HCT116 (cell line): ENCODE measurements around the gene KLHL17. TPM values are rescaled to one million over a fixed set of nuclear protein-coding genes. Genes with fewer than 3 reads are reported as not detected.
A peak's percentile ranks its signal among the peaks of the same experiment; 100 is the strongest.

Experiments used
- ATAC-seq: fragments of 200-7000 bp; cut with Tn5 transposase; 2 replicates; pipeline ENCODE4 v1.9.1; 2020; ENCODE audit warnings: mild to moderate bottlenecking, moderate library complexity
- BruUV-seq: library from RNA; stranded (reverse); fragments of 400-500 nt; replicated peaks from 2 replicates; lab custom pipeline; 2021; lab: Mats Ljungman, UMichigan
- CTCF ChIA-PET: fragments of 300-600 bp; sonication (Branson Sonifier 250); formaldehyde crosslinking; loops from one replicate; lab custom pipeline; 2021; ENCODE audit warnings: antibody characterized with exemption; lab: Charles Lee
- POLR2A ChIA-PET: fragments of 300-600, 350-600 bp; sonication (Branson Sonifier 250); formaldehyde crosslinking; loops from one replicate; lab custom pipeline; 2021; ENCODE audit warnings: antibody characterized with exemption; lab: Charles Lee
- RAD21 ChIA-PET, 2 experiments: fragments of 300-600 bp; sonication (Branson Sonifier 250); formaldehyde crosslinking; loops; one replicate each; lab custom pipeline; 2023; ENCODE audit warnings: low total read pairs in 2 of 2; ENCODE audit not compliant: uncharacterized antibody in 2 of 2, unreplicated experiment in 2 of 2, low non-redundant PET in 1 of 2; lab: Charles Lee
- DNase-seq: peaks from one replicate; pipeline ENCODE4 v3.0.0-alpha.2; 2010; ENCODE audit warnings: low read depth, low spot score
- H2AFZ ChIP-seq: fragments of 200-600 bp; shearing (Covaris generic), sonication (generic); 2 replicates; pipeline ENCODE4 v1.6.1; 2017; ENCODE audit warnings: low read depth, mixed run types, mixed read lengths, antibody characterized with exemption, low read length; ENCODE audit not compliant: poor library complexity, severe bottlenecking
- H3K27ac ChIP-seq: 2 replicates; pipeline ENCODE4 v1.5.1; 2012; ENCODE audit warnings: low read depth, low read length
- H3K27me3 ChIP-seq: fragments of 200-600 bp; sonication (generic); 2 replicates; pipeline ENCODE4 v1.6.1; 2016; ENCODE audit warnings: mixed run types, low read length, mixed read lengths; ENCODE audit not compliant: insufficient read depth
- H3K36me3 ChIP-seq, 2 experiments: fragments of 200-500 bp in 1 of 2; fragments of 200-600 bp in 1 of 2; sonication (Bioruptor generic) in 1 of 2; sonication (generic) in 1 of 2; 2 replicates each; pipeline versions ENCODE4 v1.5.1 to v1.6.1; 2014 to 2016; ENCODE audit warnings: low read length in 2 of 2, inconsistent platforms in 1 of 2, mixed read lengths in 1 of 2, mixed run types in 1 of 2; ENCODE audit not compliant: insufficient read depth in 2 of 2, control insufficient read depth in 1 of 2
- H3K4me1 ChIP-seq, 2 experiments: fragments of 200-600 bp in 1 of 2; sonication (generic) in 1 of 2; 2 replicates each; pipeline versions ENCODE4 v1.5.1 to v1.6.1; 2012 to 2017; ENCODE audit warnings: low read length in 2 of 2, inconsistent platforms in 1 of 2, mild to moderate bottlenecking in 1 of 2, mixed read lengths in 1 of 2, mixed run types in 1 of 2, moderate library complexity in 1 of 2; ENCODE audit not compliant: insufficient read depth in 2 of 2, control insufficient read depth in 1 of 2
- H3K4me2 ChIP-seq: fragments of 200-600 bp; sonication (generic); 2 replicates; pipeline ENCODE4 v1.6.1; 2017; ENCODE audit warnings: mixed run types, low read length, mixed read lengths
- H3K4me3 ChIP-seq, 2 experiments: fragments of 200-600 bp in 1 of 2; sonication (generic) in 1 of 2; replicated peaks in 1 of 2; 2 replicates each; pipeline ENCODE4 v1.5.1; 2011 to 2016; ENCODE audit warnings: low read length in 2 of 2, control low read depth in 1 of 2, low read depth in 1 of 2, mild to moderate bottlenecking in 1 of 2, mixed read lengths in 1 of 2, mixed run types in 1 of 2
- H3K79me2 ChIP-seq: fragments of 200-600 bp; sonication (generic); 2 replicates; pipeline ENCODE4 v1.6.1; 2017; ENCODE audit warnings: mild to moderate bottlenecking, mixed run types, low read length, moderate library complexity, mixed read lengths; ENCODE audit not compliant: insufficient read depth
- H3K9ac ChIP-seq: fragments of 200-600 bp; sonication (generic); 2 replicates; pipeline ENCODE4 v1.6.1; 2016; ENCODE audit warnings: low read length, mixed read lengths
- H3K9me2 ChIP-seq: fragments of 200-600 bp; sonication (generic), shearing (Covaris generic); 2 replicates; pipeline ENCODE4 v1.6.1; 2017; ENCODE audit warnings: mixed run types, mild to moderate bottlenecking, moderate library complexity; ENCODE audit not compliant: insufficient read depth
- H3K9me3 ChIP-seq, 2 experiments: fragments of 200-500 bp in 1 of 2; fragments of 200-600 bp in 1 of 2; sonication (Bioruptor generic) in 1 of 2; sonication (generic) in 1 of 2; 2 replicates each; pipeline ENCODE4 v1.6.1; 2014 to 2017; ENCODE audit warnings: low read length in 2 of 2, mixed read lengths in 2 of 2, inconsistent platforms in 1 of 2, low read depth in 1 of 2, mild to moderate bottlenecking in 1 of 2, mixed run types in 1 of 2, moderate library complexity in 1 of 2; ENCODE audit not compliant: control insufficient read depth in 1 of 2, insufficient read depth in 1 of 2
- H4K20me1 ChIP-seq: fragments of 200-600 bp; sonication (generic), shearing (Covaris generic); 2 replicates; pipeline ENCODE4 v1.6.1; 2017; ENCODE audit warnings: mixed run types, mild to moderate bottlenecking, moderate library complexity; ENCODE audit not compliant: insufficient read depth
- CBX3 ChIP-seq: IDR thresholded peaks from 2 replicates; pipeline ENCODE4 v1.6.1; 2012; ENCODE audit warnings: low read depth
- CEBPB ChIP-seq: IDR thresholded peaks from 2 replicates; pipeline ENCODE4 v1.6.1; 2012; ENCODE audit warnings: low read depth
- EGR1 ChIP-seq: IDR thresholded peaks from 2 replicates; pipeline ENCODE4 v1.6.1; 2012; ENCODE audit warnings: low read depth
- ELF1 ChIP-seq: IDR thresholded peaks from 2 replicates; pipeline ENCODE4 v1.6.1; 2012; ENCODE audit warnings: low read depth, borderline replicate concordance
- EZH2 ChIP-seq: fragments of 200-600 bp; sonication (generic); IDR thresholded peaks from 2 replicates; pipeline ENCODE4 v1.6.1; 2017; ENCODE audit warnings: antibody characterized with exemption, mixed run types
- FOSL1 ChIP-seq: IDR thresholded peaks from 2 replicates; pipeline ENCODE4 v1.6.1; 2012; ENCODE audit warnings: low read depth
- JUND ChIP-seq: IDR thresholded peaks from 2 replicates; pipeline ENCODE4 v1.6.1; 2012
- MAX ChIP-seq: IDR thresholded peaks from 2 replicates; pipeline ENCODE4 v1.6.1; 2012
- SP1 ChIP-seq: IDR thresholded peaks from 2 replicates; pipeline ENCODE4 v1.6.1; 2012; ENCODE audit warnings: low read depth
- SRF ChIP-seq: IDR thresholded peaks from 2 replicates; pipeline ENCODE4 v1.6.1; 2012; ENCODE audit warnings: low read depth
- TCF7L2 ChIP-seq: IDR thresholded peaks from 2 replicates; pipeline ENCODE4 v1.7.0; 2011; ENCODE audit warnings: borderline replicate concordance, inconsistent platforms; ENCODE audit not compliant: insufficient read depth, insufficient read length; ENCODE audit errors: extremely low read depth
- YY1 ChIP-seq: IDR thresholded peaks from 2 replicates; pipeline ENCODE4 v1.6.1; 2011; ENCODE audit warnings: low read length, low read depth, moderate library complexity, mild to moderate bottlenecking; ENCODE audit not compliant: insufficient replicate concordance; ENCODE audit errors: extremely low read depth
- ZNF274 ChIP-seq: fragments of 200-500 bp; sonication (Bioruptor generic); IDR thresholded peaks from 2 replicates; pipeline ENCODE4 v1.6.1; 2014; ENCODE audit warnings: mild to moderate bottlenecking, low read depth, low read length, inconsistent platforms
- intact Hi-C: fragments of 100-400 bp; cut with micrococcal nuclease; formaldehyde crosslinking; loops from 2 replicates; pipeline ENCODE4 v1.10.0; 2022
- total RNA-seq: library from RNA; stranded (reverse); gene quantifications from one replicate; pipeline ENCODE4 v1.2.1, GENCODE V29; 2021; ENCODE audit not compliant: unreplicated experiment
- TF ChIP-seq, protein P1 (sequence below): IDR thresholded peaks from 2 replicates; pipeline ENCODE4 v1.6.1; 2012
- TF ChIP-seq, protein P2 (sequence below), 3 experiments: fragments of 200-600 bp in 1 of 3; sonication (generic) in 1 of 3; IDR thresholded peaks in 2 of 3; conservative IDR thresholded peaks in 1 of 3; 2 replicates each; pipeline ENCODE4 v1.5.1; 2012 to 2017; ENCODE audit warnings: low read depth in 2 of 3, low read length in 2 of 3, antibody characterized with exemption in 1 of 3, borderline replicate concordance in 1 of 3, control low read depth in 1 of 3, mild to moderate bottlenecking in 1 of 3, mixed read lengths in 1 of 3, mixed run types in 1 of 3, moderate library complexity in 1 of 3; ENCODE audit not compliant: insufficient read depth in 1 of 3

Gene KLHL17
- total RNA-seq, 1 experiment from 2014 or later: 100.0 TPM

DNA sequence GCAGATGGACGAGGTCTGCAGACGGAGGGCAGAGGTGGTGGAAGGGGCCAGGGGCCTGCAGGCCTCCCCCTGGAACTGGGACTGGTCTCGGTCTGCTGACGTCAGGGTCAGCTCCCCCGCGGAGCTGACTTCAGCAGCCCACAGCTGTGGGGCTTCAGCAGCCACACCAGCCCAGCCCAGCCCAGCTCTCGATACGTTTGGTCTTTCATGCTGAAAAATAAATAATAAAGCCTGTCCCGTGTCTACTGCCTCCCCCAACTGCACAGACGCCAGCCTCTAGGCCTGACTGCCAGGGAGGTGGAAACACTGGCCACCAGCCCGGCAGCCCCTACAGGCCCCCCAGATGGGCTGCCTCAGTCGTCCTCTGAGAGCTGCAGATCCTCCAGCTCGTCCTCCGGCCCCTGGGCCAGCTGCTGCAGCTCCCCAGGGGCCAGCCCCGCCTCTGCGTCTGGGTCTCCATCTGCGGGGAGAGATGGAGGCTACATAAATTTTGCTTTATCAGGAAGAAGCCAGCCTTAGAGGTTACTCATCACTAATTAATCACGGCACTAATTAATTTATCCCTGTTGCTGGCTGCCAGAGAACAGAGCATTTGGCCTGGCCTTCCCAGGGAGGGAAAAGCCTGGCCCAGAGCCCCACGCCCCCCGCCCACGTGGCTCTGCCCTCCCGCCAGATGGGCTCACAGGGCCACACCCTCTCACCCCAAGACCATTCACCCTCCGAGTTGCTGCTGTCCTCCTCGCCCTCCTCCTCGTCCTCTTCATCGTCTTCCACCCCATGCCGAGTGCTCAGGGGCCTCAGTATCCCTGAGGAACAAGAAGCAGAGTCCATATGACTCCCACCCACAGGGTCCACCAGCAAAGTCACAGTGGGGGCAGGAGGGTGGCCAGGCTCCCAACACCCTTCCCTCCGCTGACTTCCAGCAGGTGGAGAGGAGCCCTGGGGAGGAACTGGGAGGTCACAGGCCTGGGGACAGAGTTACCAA lies 15.8 kb upstream of the KLHL17 start:
- ATAC-seq (no peak), DNase-seq (no peak)
- Histone ChIP-seq H3K79me2 (peaks cover 5% of the 10 kb centered on the region; the same call in 1 of the 2 replicates), H3K27ac (no peak overlapping the region), H3K9me2 (no peaks in the 10 kb centered on the region), H3K4me2 (no peak overlapping the region), H3K36me3 (peaks cover 17 to 38% of the 10 kb centered on the region in 2 experiments; a peak in 3 of 4 replicates), H3K9me3 (no peaks in the 10 kb centered on the region), H3K27me3 (peaks cover 6% of the 10 kb centered on the region; the same call in 1 of the 2 replicates), H3K4me3 (no peak overlapping the region), H3K9ac (no peak overlapping the region), H4K20me1 (no peaks in the 10 kb centered on the region), H3K4me1 (peaks cover 31 to 41% of the 10 kb centered on the region in 2 experiments), H2AFZ (no peak overlapping the region)
- ChIA-PET CTCF (no interaction called here), RAD21 (no interaction called here), POLR2A (no interaction called here)
- intact Hi-C loops: no loop called here
- TF ChIP-seq SRF (no peak), FOSL1 (no peak), JUND (no peak), EGR1 (no peak), SP1 (no peak), TCF7L2 (no peak), ELF1 (no peak), CEBPB (no peak), ZNF274 (no peak), YY1 (no peak), MAX (no peak), EZH2 (no peak), CBX3 (no peak)
- TF ChIP-seq, protein P1, sequence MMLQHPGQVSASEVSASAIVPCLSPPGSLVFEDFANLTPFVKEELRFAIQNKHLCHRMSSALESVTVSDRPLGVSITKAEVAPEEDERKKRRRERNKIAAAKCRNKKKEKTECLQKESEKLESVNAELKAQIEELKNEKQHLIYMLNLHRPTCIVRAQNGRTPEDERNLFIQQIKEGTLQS: no peak
- TF ChIP-seq, protein P2, sequence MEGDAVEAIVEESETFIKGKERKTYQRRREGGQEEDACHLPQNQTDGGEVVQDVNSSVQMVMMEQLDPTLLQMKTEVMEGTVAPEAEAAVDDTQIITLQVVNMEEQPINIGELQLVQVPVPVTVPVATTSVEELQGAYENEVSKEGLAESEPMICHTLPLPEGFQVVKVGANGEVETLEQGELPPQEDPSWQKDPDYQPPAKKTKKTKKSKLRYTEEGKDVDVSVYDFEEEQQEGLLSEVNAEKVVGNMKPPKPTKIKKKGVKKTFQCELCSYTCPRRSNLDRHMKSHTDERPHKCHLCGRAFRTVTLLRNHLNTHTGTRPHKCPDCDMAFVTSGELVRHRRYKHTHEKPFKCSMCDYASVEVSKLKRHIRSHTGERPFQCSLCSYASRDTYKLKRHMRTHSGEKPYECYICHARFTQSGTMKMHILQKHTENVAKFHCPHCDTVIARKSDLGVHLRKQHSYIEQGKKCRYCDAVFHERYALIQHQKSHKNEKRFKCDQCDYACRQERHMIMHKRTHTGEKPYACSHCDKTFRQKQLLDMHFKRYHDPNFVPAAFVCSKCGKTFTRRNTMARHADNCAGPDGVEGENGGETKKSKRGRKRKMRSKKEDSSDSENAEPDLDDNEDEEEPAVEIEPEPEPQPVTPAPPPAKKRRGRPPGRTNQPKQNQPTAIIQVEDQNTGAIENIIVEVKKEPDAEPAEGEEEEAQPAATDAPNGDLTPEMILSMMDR (IDR thresholded peaks at IDR 0.05 in 2 of 3, conservative IDR thresholded peaks at IDR 0.05 in 1 of 3; ENCODE audit: borderline replicate concordance in 1 of 3, insufficient read depth in 1 of 3, low read depth in 2 of 3, low read length in 2 of 3): no peak
- BruUV-seq: TSS peak; percentile 77
